Uterus (tissue), 2 donors: ENCODE data around the gene KCNQ1.

Experiments
- POLR2A ChIP-seq, 2 donors: fragments of 450-650 bp; IDR thresholded peaks; one replicate each; pipeline ENCODE4 v1.6.1; 2016; ENCODE audit warnings: antibody characterized with exemption in 2 of 2, mild to moderate bottlenecking in 1 of 2, moderate library complexity in 1 of 2
- TF ChIP-seq, protein P1 (sequence below), 4 experiments: fragments of 200-600 bp in 2 of 4; fragments of 450-650 bp in 2 of 4; sonication (generic) in 2 of 4; IDR thresholded peaks; one replicate each; pipeline ENCODE4 v1.5.1; 2016 to 2019; ENCODE audit warnings: antibody characterized with exemption in 4 of 4, mild to moderate bottlenecking in 2 of 4, moderate library complexity in 1 of 4

- TF ChIP-seq, protein P1, sequence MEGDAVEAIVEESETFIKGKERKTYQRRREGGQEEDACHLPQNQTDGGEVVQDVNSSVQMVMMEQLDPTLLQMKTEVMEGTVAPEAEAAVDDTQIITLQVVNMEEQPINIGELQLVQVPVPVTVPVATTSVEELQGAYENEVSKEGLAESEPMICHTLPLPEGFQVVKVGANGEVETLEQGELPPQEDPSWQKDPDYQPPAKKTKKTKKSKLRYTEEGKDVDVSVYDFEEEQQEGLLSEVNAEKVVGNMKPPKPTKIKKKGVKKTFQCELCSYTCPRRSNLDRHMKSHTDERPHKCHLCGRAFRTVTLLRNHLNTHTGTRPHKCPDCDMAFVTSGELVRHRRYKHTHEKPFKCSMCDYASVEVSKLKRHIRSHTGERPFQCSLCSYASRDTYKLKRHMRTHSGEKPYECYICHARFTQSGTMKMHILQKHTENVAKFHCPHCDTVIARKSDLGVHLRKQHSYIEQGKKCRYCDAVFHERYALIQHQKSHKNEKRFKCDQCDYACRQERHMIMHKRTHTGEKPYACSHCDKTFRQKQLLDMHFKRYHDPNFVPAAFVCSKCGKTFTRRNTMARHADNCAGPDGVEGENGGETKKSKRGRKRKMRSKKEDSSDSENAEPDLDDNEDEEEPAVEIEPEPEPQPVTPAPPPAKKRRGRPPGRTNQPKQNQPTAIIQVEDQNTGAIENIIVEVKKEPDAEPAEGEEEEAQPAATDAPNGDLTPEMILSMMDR (IDR thresholded peaks at IDR 0.05): no peak
- TF ChIP-seq POLR2A (IDR thresholded peaks at IDR 0.05): no peak
Observed at GRCh38 chr11:2530855-2531200, 86.0 kb downstream of the KCNQ1 start.
